GM18517 (cell line): ENCODE data around the gene MEI4.
"Not testable (repeated sequence)": the region's sequence is repeated elsewhere in the genome, so short reads cannot be mapped to it uniquely, and the experiment has no call there.

ENCODE experiments used
- ATAC-seq: cut with Tn5 transposase; IDR thresholded peaks from one replicate; pipeline ENCODE4 v1.9.1; 2021; ENCODE audit warnings: mild to moderate bottlenecking, moderate library complexity; ENCODE audit not compliant: unreplicated experiment

The MEI4 gene

DNA sequence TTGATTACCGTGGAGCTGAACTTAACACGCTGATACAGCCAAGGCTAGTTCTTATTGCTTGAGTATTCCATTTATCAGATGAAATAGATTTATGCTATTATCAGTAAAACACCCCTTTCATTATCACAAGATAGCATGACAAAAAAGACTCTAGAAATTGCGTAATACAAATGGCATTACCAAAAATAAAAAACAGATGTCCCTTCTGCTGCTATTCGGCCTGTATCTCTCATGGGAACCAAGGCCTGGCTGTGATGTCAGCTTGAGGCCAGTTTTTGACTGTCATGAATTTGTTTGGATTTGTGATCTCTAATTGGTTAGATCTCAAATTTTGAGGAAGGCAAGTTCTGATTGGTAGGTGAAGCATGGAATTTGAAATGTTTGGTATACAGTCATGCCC, 25.2 kb downstream of the MEI4 start:
- ATAC-seq: no peak

DNA sequence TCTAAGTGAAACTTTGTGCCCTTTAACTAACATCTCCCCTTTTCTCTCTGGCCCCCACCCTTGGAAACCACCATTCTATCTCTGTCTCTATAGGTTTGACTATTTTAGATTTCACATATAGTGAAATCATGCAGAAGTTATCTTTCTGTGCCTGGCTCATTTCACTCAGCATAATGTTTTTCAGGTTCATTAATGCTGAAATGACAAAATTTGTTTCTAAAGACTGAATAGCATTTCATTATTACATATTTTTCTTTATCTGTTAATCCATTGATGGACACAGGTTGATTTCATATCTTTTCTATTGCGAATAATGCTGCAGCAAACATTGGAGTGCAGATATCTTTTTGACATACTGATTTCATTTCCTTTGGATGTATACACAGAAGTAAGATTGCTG, 30.7 kb downstream of the MEI4 start:
- no peak for ATAC-seq

DNA sequence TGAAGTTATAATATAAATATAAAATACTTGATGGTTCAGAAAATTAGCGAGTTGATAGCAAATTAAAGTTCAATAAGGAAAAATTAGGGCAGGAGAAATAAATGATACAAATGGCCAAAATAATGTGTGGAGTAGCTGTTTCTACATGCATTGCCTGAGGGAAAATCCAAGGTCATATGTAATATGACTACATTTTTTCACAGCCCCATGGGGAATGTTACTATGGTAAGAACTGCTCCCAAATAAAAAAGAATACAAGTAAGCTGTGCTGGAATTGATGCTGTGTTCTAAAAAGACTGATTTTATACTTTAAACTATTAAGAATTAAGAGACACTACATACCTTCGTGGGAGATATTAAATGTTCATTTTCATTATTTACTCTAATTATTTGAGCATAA, 34.1 kb downstream of the MEI4 start:
- no peak for ATAC-seq

DNA sequence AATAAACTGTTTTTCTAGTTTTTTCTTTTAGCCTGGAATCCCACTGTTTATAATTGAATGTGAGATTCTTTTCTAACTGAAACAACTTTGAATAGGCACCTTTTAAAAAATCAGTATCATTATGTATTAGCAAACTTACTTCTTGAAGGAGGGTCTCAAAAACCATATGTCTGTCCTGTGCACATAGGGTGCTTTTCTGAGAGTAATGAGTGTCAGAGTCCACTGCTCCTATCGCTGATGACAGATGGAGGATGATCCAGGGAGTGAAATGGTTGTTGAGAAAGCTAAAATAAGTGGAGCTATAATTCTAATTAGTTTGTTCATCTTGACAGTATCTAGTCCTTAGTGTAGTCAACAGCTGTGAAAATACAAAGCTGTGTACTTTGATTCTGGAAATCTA, 35.8 kb downstream of the MEI4 start:
- ATAC-seq: no peak

DNA sequence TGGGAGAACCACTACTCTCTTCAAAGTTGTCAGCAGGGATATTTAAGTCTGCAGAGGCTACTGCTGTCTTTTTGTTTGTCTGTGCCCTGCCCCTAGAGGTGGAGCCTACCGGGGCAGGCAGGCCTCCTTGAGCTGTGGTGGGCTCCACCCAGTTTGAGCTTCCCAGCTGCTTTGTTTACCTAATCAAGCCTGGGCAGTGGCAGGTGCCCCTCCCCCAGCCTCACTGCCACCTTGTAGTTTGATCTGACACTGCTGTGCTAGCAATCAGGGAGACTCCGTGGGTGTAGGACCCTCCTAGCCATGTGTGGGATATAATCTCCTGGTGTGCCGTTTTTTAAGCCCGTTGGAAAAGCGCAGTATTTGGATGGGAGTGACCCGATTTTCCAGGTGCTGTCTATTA, 47.3 kb downstream of the MEI4 start:
- ATAC-seq: not testable (repeated sequence)

DNA sequence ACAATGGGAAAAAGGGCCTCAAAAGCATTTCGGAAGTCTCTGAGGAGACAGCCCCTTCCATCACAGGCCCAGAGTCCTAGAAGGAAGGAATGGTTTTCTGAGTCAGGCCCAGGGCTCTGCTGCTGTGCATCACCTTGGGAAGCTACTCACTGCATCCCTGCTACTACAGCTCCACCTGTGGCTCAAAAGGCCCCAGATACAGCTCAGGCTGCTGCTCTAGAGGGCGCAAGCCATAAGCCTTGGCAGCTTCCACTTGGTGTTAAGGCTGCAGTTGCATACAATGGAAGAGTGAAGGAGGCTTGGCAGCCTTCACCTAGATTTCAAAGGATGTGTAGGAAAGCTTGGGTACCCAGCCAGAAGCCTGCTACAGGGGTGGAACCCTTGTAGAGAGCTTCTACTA, 54.8 kb downstream of the MEI4 start:
- no peak for ATAC-seq

DNA sequence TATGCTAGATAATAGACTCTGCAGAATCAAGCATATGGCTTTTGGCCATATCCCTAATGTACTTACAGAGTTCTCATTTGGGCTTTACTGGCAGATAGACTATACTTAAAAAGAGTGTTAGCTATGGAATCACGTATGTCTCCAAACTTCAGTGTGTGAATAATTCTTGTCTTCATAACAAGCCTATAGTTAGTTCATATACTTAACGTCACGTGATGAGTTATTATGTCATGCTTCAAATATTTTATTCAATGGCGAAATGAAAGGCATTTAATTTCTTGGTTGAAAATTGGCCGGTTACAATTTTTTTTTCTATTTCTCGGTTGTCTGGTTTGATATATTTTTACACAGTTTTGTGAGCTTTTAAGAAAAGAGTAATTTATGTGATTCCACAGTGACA, 62.7 kb downstream of the MEI4 start:
- ATAC-seq: no peak

DNA sequence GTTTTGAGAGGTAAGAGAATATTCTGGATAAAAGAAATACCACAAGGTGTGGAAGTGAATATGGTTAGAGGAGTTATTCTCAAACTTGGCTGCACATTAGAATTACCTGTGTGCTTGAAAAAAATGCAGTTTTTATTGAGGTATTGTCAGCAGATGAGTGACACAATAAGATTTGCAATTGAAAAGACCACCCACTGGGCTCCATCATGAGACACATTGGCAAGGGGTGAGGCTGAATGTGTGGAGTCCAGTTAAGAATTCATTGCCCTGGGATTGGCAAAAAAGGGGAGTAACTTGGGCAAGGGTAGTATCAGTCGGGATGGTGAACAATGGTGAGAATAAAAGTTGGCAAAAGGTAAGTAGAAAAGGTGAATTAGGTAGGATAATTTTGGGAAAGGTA, 63.5 kb downstream of the MEI4 start:
- no peak for ATAC-seq

DNA sequence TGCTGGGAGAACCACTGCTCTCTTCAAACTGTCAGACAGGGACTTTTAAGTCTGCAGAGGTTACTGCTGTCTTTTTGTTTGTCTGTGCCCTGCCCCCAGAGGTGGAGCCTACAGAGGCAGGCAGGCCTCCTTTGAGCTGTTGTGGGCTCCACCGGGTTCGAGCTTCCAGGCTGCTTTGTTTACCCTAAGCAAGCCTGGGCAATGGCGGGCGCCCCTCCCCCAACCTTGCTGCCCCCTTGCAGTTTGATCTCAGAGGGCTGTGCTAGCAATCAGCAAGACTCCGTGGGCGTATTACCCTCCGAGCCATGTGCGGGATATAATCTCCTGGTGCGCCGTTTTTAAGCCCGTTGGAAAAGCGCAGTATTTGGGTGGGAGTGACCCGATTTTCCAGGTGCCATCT, 83.2 kb downstream of the MEI4 start:
- ATAC-seq: not testable (repeated sequence)

DNA sequence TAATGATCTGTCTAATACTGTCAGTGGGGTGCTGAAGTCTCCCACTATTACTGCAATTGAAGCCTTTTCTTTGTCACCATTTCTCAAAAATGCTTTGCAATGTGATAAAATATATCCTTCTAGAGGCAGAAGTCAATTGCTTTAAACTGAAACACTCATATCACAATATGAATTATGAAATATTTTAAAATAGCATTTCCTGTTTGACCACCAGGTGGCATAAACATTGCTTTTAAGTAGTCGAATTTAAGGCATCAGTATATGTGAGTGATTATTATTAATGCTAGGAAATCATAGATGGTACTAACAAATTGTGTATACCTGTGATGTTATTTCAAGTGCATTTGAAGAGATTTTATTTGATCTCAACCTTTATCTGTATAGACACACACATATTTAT, 87.5 kb downstream of the MEI4 start:
- ATAC-seq: no peak

DNA sequence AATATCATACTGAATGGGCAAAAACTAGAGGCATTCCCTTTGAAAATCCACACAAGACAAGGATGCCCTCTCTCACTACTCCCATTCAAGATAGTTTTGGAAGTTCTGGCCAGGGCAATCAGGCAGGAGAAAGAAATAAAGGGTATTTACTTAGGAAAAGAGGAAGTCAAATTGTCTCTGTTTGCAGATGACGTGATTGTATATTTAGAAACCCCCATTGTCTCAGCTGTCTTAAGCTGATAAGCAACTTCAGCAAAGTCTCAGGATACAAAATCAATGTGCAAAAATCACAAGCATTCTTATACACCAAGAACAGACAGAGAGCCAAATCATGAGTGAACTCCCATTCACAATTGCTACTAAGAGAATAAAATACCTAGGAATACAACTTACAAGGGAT, 99.3 kb downstream of the MEI4 start:
- not testable (repeated sequence) for ATAC-seq

DNA sequence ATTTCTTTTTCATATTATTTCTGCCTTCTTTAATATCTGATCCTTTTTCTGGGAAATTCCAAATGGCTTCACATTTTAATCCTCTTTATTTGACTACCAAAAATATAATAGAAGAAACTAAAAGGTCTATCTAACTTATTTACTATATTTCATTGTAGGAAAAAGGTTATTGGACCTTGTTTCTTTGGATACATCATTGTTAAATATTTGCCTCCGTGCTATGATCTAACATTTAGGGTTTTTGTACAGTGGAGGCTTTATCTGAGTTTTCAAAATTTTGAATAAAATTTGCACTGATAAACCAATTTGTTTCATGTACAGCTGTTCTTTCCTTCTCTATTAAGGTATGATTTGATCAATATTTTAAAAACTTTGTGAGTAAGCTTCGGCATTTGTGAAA, 109.5 kb downstream of the MEI4 start:
- no peak for ATAC-seq

DNA sequence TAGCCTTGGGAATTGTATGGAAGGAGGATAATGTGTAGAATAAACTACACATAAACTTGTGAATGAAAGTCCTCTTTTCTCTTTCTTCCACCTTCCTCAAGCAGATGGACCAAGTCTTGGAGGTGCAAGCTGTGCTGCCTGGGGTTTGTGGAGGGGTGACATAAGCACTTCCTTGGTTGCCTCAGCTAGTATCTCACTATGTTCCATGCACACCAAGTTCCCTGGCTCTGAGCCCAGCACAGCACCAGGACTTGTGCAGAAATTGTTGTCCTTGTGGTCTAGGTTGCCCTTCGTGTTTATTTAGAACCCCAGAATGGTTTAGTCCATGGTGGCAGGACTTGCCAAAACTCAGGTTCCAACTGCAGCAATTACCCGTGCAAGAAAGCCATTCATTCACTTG, 110.3 kb downstream of the MEI4 start:
- no peak for ATAC-seq

DNA sequence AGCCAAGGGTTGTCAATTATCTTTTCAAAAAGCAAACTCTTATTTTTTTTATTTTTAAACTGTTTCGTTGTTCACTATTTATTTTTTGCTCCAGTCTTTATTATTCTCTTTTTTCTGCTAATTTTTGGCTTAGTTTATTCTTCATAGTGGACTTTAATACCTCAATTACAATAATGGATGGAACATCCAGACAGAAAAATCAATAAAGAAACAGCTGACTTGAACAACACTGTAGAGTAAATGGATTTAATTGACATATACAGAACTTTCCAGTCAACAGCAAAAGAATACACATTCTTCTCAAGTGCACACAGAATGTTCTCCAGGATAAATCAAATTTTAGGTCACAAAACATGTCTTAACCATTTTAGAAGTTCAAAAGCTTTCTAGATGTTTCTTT, 111.5 kb downstream of the MEI4 start:
- no peak for ATAC-seq

DNA sequence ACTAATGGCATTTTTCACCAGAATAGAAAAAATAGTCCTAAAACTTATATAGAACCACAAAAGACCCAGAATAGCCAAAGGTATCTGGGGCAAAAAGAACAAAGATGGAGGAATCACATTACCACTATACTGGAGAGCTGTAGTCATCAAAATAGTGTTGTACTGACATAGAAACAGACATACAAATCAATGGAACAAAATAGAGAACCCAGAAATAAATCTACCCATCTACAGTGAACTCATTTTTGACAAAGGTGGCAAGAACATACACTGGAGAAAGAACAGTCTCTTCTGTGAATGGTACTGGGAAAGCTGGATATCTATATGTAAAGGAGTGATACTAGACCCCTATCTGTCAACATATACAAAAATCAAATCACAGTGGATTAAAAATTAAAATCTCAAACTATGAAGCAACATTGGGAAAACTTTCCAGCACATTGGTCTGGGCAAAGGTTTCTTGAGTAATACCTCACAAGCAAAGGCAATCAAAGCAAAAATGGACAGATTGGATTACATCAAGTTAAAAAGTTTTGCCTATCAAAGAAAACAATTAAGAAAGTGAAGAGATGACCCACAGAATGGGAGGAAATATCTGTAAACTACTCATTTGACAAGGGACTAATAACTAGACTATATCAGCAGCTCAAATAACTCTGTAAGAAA, 120.5 kb downstream of the MEI4 start:
- no peak for ATAC-seq

DNA sequence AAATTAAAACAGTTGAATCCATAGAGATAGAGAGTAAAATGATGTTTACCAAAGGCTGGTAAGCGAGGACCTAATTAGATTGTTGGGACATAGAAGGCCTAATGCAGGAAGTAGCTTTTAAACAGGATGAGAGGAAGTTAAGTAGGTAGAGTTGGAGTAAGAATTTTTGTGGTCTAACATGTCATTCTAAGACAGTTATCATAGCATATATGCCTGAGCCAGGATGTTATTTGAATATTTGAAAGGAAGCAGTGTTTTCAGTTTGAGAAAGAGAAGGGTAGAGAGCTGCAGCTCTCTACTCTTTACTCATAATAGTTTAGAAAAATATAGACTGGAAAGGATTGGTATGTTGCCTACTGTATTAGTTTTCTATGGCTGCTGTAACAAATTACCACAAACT, 121.6 kb downstream of the MEI4 start:
- ATAC-seq: no peak

DNA sequence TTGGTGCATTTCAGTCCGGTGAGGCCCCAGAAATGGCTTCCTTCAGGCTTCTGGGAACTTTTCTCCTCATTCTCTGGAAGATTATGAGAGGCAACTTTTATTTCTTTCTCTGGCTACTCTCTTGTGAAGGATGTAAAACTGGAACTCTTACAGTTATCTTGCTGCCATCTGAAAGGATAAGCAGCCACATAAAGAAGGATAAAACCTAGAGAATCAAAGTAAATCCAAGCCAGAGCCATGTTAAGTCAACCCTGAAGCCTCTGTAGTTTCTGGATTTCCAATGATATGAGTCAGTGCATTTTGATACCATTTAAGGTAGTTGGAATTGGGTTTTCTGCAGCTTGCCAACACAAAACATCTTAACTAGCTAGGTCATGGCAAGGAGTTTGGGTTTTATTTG, 123.6 kb downstream of the MEI4 start:
- ATAC-seq: no peak

DNA sequence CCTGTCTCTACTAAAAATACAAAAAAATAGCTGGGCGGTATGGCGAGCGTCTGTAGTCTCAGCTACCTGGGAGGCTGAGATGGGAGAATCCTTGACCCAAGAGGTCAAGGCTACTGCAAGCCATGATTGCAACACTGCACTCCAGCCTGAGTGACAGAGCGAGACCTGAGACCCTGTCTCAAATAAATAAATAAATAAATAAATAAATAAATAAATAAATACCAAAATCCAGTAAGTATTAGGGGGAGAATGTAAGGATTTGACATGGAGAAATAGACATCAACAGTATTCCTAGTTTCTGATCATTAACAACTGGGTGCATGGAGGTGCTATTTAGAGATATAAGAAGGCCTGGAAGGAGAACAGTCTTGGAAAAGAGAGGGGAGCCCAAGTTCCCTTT, 125.7 kb downstream of the MEI4 start:
- no peak for ATAC-seq

DNA sequence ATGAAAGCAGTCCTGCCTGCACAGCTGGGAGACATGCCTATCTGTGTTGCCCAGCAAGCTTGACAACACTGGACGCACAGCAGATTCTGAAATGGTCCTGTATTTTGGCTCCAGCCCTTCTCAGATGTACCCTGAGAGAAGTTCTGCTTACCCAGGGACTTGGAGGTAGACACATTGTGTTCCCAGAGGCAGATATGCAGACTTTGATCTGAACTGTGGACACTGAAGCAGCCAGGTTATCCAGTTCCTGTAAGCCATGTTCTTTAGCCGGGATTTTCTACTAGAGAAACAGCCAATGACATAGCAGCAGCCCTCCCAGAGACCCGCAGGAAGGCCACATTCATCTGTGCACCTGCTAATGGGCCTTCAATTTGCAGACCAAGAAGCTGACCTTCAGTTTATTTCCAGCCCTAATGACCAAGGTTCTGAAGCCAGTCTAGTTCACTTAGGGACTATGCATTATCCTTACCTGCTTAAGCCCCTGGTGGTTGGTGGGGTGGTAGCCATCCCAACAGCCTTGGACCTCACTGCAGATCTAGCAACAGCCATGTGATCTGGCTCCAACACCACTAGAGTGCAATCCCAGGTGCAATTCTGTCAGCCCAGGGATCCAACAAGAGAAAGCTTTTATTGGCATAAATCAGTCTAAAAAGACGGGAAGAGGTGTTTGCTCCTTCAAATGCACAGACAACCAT, 134.2 kb downstream of the MEI4 start:
- no peak for ATAC-seq

DNA sequence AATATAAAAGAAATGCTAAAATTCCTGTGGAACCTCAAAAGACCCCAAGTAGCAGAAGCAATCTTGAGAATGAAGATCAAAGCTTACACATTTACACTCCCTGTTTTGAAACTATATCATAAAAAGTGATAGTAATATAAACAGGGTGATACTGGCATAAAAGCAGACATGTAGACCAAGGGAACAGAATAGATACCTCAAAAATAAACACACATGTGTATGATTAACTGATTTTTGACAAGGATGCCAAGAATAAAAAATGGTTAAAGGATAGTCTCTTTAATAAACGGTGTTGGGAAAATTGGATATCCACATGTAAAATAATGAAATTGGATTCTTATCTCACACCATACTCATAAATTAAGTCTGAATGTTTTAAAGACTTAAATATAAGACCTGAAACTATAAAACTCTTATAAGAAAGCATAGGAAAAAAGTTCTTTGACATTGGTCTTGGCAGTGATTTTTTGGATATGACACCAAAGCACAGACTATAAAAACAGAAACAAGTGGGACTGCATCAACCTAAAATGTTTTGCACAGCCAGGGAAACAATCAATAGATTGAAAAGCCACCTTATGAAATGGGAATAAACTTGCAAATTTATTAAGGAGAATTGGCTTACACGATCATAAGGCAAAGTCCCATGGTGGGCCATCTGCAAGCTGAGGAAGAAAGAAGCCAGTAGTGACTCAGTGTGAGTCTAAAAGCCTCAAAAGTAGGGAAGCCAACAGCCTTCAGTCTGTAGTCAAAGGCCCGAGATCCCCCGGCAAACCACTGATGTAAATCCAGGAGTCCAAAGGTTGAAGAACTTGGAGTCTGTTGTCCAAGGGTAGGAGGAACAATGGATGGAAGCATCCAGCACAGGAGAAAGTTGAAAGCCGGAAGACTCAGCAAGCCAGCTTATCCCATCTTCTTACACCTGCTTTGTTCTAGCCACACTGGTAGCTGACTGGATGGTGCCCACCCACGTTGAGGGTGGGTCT, 144.3 kb downstream of the MEI4 start:
- no peak for ATAC-seq

DNA sequence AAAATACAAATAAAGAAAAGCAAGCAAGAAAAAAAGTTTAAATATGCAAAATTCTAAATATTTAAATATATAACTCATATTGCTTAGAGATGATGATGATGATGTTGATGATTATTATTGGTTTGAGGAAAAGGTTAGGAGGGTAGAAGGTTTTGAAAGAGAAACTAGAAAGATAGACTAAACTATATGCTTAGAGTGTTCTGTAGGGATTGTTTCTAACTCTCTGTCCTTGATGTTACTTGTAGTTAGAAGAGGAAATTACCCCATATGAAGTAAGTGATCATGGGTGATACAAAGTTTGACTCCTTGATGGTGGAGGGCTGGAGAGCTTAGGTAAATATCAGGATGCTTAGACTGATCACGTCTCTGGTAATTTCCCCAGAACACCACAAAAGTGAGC, 159.5 kb downstream of the MEI4 start:
- no peak for ATAC-seq

DNA sequence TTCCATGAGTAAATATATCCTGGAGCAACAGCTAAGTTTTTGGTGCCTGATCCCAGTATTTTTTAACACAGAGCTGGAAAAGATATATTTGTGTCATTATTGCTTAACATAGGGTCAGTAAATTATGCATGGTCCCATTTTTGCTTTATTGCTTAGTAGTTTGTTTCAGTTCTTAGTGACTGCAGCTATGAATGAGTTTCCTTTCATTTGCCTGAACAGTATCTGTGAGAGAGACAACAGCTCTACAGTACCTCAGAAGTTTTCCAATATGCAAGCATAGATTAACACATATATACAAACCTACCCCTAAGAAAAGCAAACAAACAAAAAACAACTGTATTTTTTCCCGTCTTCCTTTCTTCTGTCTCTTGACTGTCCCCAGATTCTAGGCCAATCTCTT, 160.3 kb downstream of the MEI4 start:
- ATAC-seq: no peak
